ENCODE measurements around the gene SPPL3.
A peak's percentile ranks its signal among the peaks of the same experiment; 100 is the strongest.
"Not testable (repeated sequence)": the region's sequence is repeated elsewhere in the genome, so short reads cannot be mapped to it uniquely, and the experiment has no call there.

Gene SPPL3

GRCh38 chr12:120842595-120842994, 61.6 kb downstream of the SPPL3 start:
- H3K4me1 ChIP-seq: peaks cover 0 to 58% (median 32%) of the 10 kb centered on the region in 4 donors
- TF ChIP-seq CTCF (IDR thresholded peaks at IDR 0.05): no peak
- no peaks in the 10 kb centered on the region for H3K36me3 ChIP-seq
- DNase-seq: no peak
- no peaks in the 10 kb centered on the region for H3K9me3 ChIP-seq
- no peak overlapping the region for H3K4me3 ChIP-seq
- H3K27ac ChIP-seq: no peak overlapping the region
- intact Hi-C loops (cut with DNase I; ENCODE audit: low total_unique reads): no loop called here
- no peaks in the 10 kb centered on the region for H3K27me3 ChIP-seq

- DNase-seq: no peak
- H3K27me3 ChIP-seq: no peaks in the 10 kb centered on the region
- no peak overlapping the region for H3K4me3 ChIP-seq
- peaks cover 0 to 49% (median 24%) of the 10 kb centered on the region in 4 donors for H3K4me1 ChIP-seq
- H3K36me3 ChIP-seq: no peaks in the 10 kb centered on the region
- intact Hi-C loops (cut with DNase I; ENCODE audit: low total_unique reads): no loop called here
- no peak overlapping the region for H3K27ac ChIP-seq
- TF ChIP-seq CTCF (IDR thresholded peaks at IDR 0.05): no peak
- no peaks in the 10 kb centered on the region for H3K9me3 ChIP-seq
These were observed 62.6 kb downstream of the SPPL3 start for GRCh38 chr12:120841525-120841924.

GRCh38 chr12:120839503-120839902, 64.7 kb downstream of the SPPL3 start:
- intact Hi-C loops (cut with DNase I; ENCODE audit: low total_unique reads): no loop called here
- Histone ChIP-seq H3K27me3 (no peaks in the 10 kb centered on the region), H3K4me3 (no peak overlapping the region), H3K36me3 (no peaks in the 10 kb centered on the region), H3K4me1 (peaks cover 0 to 49% (median 25%) of the 10 kb centered on the region in 4 donors), H3K9me3 (no peaks in the 10 kb centered on the region), H3K27ac (no peak overlapping the region)
- DNase-seq: no peak
- TF ChIP-seq CTCF (IDR thresholded peaks at IDR 0.05): no peak

GRCh38 chr12:120838629-120839383, 65.4 kb downstream of the SPPL3 start:
- H3K4me1 ChIP-seq: peaks cover 0 to 49% (median 28%) of the 10 kb centered on the region in 4 donors
- H3K27ac ChIP-seq; intact Hi-C loops (cut with DNase I; ENCODE audit: low total_unique reads); H3K9me3 ChIP-seq; H3K36me3 ChIP-seq; H3K27me3 ChIP-seq; DNase-seq; H3K4me3 ChIP-seq: not testable (repeated sequence)

- H3K4me1 ChIP-seq: peaks cover 0 to 58% (median 39%) of the 10 kb centered on the region in 4 donors
- peak overlapping the region in 1 of 2 donors; percentile 16 for H3K27ac ChIP-seq
- H3K9me3 ChIP-seq: no peaks in the 10 kb centered on the region
- H3K36me3 ChIP-seq: no peaks in the 10 kb centered on the region
- H3K27me3 ChIP-seq: no peaks in the 10 kb centered on the region
- intact Hi-C loops (cut with DNase I; ENCODE audit: low total_unique reads): no loop called here
- DNase-seq: no peak
- TF ChIP-seq CTCF (IDR thresholded peaks at IDR 0.05): no peak
- no peak overlapping the region for H3K4me3 ChIP-seq
These were observed 68.0 kb downstream of the SPPL3 start for GRCh38 chr12:120836114-120836684.

GRCh38 chr12:120835657-120836056, 68.5 kb downstream of the SPPL3 start:
- no peaks in the 10 kb centered on the region for H3K27me3 ChIP-seq
- H3K4me1 ChIP-seq: peaks cover 0 to 59% (median 41%) of the 10 kb centered on the region in 4 donors
- DNase-seq: no peak
- TF ChIP-seq CTCF (IDR thresholded peaks at IDR 0.05): no peak
- H3K9me3 ChIP-seq: no peaks in the 10 kb centered on the region
- intact Hi-C loops (cut with DNase I; ENCODE audit: low total_unique reads): no loop called here
- peak overlapping the region; percentile 10 to 39 for H3K27ac ChIP-seq
- H3K36me3 ChIP-seq: no peaks in the 10 kb centered on the region
- H3K4me3 ChIP-seq: no peak overlapping the region

All from tibial artery (tissue), 4 donors.